ENCODE measurements around the gene ACOX2. TPM values are rescaled to one million over a fixed set of nuclear protein-coding genes. Genes with fewer than 3 reads are reported as not detected.
A peak's percentile ranks its signal among the peaks of the same experiment; 100 is the strongest.

The ACOX2 gene
- total RNA-seq, 4 donors from 2014 or later, result 18.3 to 28.9 (median 20.2) TPM

GRCh38 chr3:58568572-58569286, 31.7 kb upstream of the ACOX2 start:
- peak; percentile 95 for DNase-seq (ENCODE audit: extremely low spot score)
- Histone ChIP-seq H3K9me3 (no peaks in the 10 kb centered on the region), H3K27me3 (no peaks in the 10 kb centered on the region), H3K36me3 (peaks cover 9 to 63% (median 27%) of the 10 kb centered on the region in 4 donors), H3K4me1 (peaks cover 10 to 22% (median 18%) of the 10 kb centered on the region in 4 donors), H3K4me3 (no peak overlapping the region), H3K27ac (replicated peaks in 1 of 4) (no peak overlapping the region)
- intact Hi-C loops (cut with DNase I), result loop anchor here (1.0 kb wide), 1 partner anchor 62 kb away; no protein-coding TSS in a partner anchor
- WGBS, result 31% methylated on average over 17 of the region's 17 CpGs
- TF ChIP-seq CTCF (IDR thresholded peaks at IDR 0.05), result peak; percentile 88 to 95 (median 94)
- no peak for TF ChIP-seq EP300 (IDR thresholded peaks at IDR 0.05)
- TF ChIP-seq POLR2AphosphoS5 (IDR thresholded peaks at IDR 0.05), result peak in 1 of 2 donors; percentile 27
- no peak for TF ChIP-seq POLR2A (IDR thresholded peaks at IDR 0.05; ENCODE audit: low read depth)

GRCh38 chr3:58567251-58567515, 30.2 kb upstream of the ACOX2 start:
- H3K27ac ChIP-seq (replicated peaks in 1 of 4), result no peak overlapping the region
- intact Hi-C loops (cut with DNase I), result no loop called here
- H3K27me3 ChIP-seq, result no peaks in the 10 kb centered on the region
- DNase-seq (ENCODE audit: extremely low spot score), result no peak
- 91% methylated on average over 7 of the region's 7 CpGs for WGBS
- H3K9me3 ChIP-seq, result no peaks in the 10 kb centered on the region
- no peak overlapping the region for H3K4me3 ChIP-seq
- TF ChIP-seq POLR2AphosphoS5 (IDR thresholded peaks at IDR 0.05) (no peak), EP300 (IDR thresholded peaks at IDR 0.05) (no peak), CTCF (IDR thresholded peaks at IDR 0.05) (no peak), POLR2A (IDR thresholded peaks at IDR 0.05; ENCODE audit: low read depth) (no peak)
- H3K36me3 ChIP-seq, result peaks cover 9 to 65% (median 28%) of the 10 kb centered on the region in 4 donors
- H3K4me1 ChIP-seq, result peaks cover 0 to 12% (median 8%) of the 10 kb centered on the region in 4 donors

GRCh38 chr3:58566398-58567250, 29.6 kb upstream of the ACOX2 start:
- peaks cover 0 to 12% (median 8%) of the 10 kb centered on the region in 4 donors for H3K4me1 ChIP-seq
- H3K27ac ChIP-seq (replicated peaks in 1 of 4), result no peak overlapping the region
- peaks cover 9 to 64% (median 28%) of the 10 kb centered on the region in 4 donors for H3K36me3 ChIP-seq
- intact Hi-C loops (cut with DNase I), result no loop called here
- H3K9me3 ChIP-seq, result no peaks in the 10 kb centered on the region
- TF ChIP-seq POLR2A (IDR thresholded peaks at IDR 0.05; ENCODE audit: low read depth) (no peak), POLR2AphosphoS5 (IDR thresholded peaks at IDR 0.05) (no peak), EP300 (IDR thresholded peaks at IDR 0.05) (no peak), CTCF (IDR thresholded peaks at IDR 0.05) (no peak)
- 94% methylated on average over 9 of the region's 9 CpGs for WGBS
- no peak for DNase-seq (ENCODE audit: extremely low spot score)
- H3K4me3 ChIP-seq, result no peak overlapping the region
- H3K27me3 ChIP-seq, result no peaks in the 10 kb centered on the region

GRCh38 chr3:58565621-58566397, 28.8 kb upstream of the ACOX2 start:
- Histone ChIP-seq H3K9me3 (no peaks in the 10 kb centered on the region), H3K4me1 (peaks cover 0 to 15% (median 9%) of the 10 kb centered on the region in 4 donors), H3K27ac (replicated peaks in 1 of 4) (no peak overlapping the region), H3K27me3 (no peaks in the 10 kb centered on the region), H3K36me3 (peaks cover 9 to 64% (median 28%) of the 10 kb centered on the region in 4 donors), H3K4me3 (no peak overlapping the region)
- no peak for TF ChIP-seq EP300 (IDR thresholded peaks at IDR 0.05)
- no peak for TF ChIP-seq POLR2A (IDR thresholded peaks at IDR 0.05; ENCODE audit: low read depth)
- no peak for TF ChIP-seq POLR2AphosphoS5 (IDR thresholded peaks at IDR 0.05)
- no peak for TF ChIP-seq CTCF (IDR thresholded peaks at IDR 0.05)
- DNase-seq (ENCODE audit: extremely low spot score), result peak; percentile 88
- intact Hi-C loops (cut with DNase I), result no loop called here
- WGBS, result 89% methylated on average over 7 of the region's 12 CpGs

All from esophagus muscularis mucosa (tissue), 4 donors.